SK-N-SH treated with all-trans-retinoic acid at 6 μM for 48 hours (cell line): ENCODE results near the gene PIH1D1.

Source experiments
- ATAC-seq: fragments of 200-7000 bp; cut with Tn5 transposase; 3 replicates; pipeline ENCODE4 v1.9.1; 2020; ENCODE audit warnings: mild to moderate bottlenecking, moderate library complexity
- ARNTL ChIP-seq: fragments of 450-650 bp; formaldehyde crosslinking; IDR thresholded peaks from 2 replicates; pipeline ENCODE4 v1.5.0; 2020; ENCODE audit warnings: low read depth, mild to moderate bottlenecking, moderate library complexity, borderline replicate concordance
- BACH2 ChIP-seq: fragments of 250-450 bp; sonication (Bioruptor Pico); IDR thresholded peaks from 2 replicates; pipeline ENCODE4 v1.9.0; 2021; ENCODE audit warnings: mild to moderate bottlenecking, borderline replicate concordance
- CREB5 ChIP-seq: fragments of 250-450 bp; sonication (Bioruptor Pico); IDR thresholded peaks from 2 replicates; pipeline ENCODE4 v1.5.1; 2020; ENCODE audit warnings: low read depth, mild to moderate bottlenecking, moderate library complexity
- CSDC2 ChIP-seq: fragments of 250-450 bp; sonication (Bioruptor Pico); IDR thresholded peaks from 2 replicates; pipeline ENCODE4 v1.5.0; 2020; ENCODE audit warnings: mild to moderate bottlenecking, moderate library complexity
- CSRNP3 ChIP-seq: fragments of 250-450 bp; sonication (Bioruptor Pico); IDR thresholded peaks from 2 replicates; pipeline ENCODE4 v1.5.1; 2021; ENCODE audit warnings: mild to moderate bottlenecking, moderate library complexity
- ESRRG ChIP-seq: fragments of 250-450 bp; sonication (Bioruptor Pico); IDR thresholded peaks from 2 replicates; pipeline ENCODE4 v1.6.1; 2021; ENCODE audit warnings: mild to moderate bottlenecking
- GLIS3 ChIP-seq: fragments of 250-450 bp; sonication (Bioruptor Pico); IDR thresholded peaks from 2 replicates; pipeline ENCODE4 v1.5.0; 2020; ENCODE audit warnings: mild to moderate bottlenecking, moderate library complexity
- ISL1 ChIP-seq: fragments of 250-450 bp; sonication (Bioruptor Pico); IDR thresholded peaks from 2 replicates; pipeline ENCODE4 v2.1.2; 2022; ENCODE audit warnings: mild to moderate bottlenecking, moderate library complexity
- OSR1 ChIP-seq: fragments of 250-450 bp; sonication (Bioruptor Pico); IDR thresholded peaks from 2 replicates; pipeline ENCODE4 v1.8.0; 2022; ENCODE audit warnings: moderate library complexity, mild to moderate bottlenecking, inconsistent platforms
- PATZ1 ChIP-seq: fragments of 250-450 bp; sonication (Bioruptor Pico); IDR thresholded peaks from 2 replicates; pipeline ENCODE4 v1.8.0; 2020; ENCODE audit warnings: mild to moderate bottlenecking, moderate library complexity, borderline replicate concordance
- POU6F1 ChIP-seq: fragments of 250-450 bp; sonication (Bioruptor Pico); IDR thresholded peaks from 2 replicates; pipeline ENCODE4 v1.8.0; 2021; ENCODE audit warnings: low read depth, mild to moderate bottlenecking, moderate library complexity, borderline replicate concordance
- RARB ChIP-seq: fragments of 250-450 bp; sonication (Bioruptor Pico); IDR thresholded peaks from 2 replicates; pipeline ENCODE4 v1.8.0; 2021; ENCODE audit warnings: mild to moderate bottlenecking, moderate library complexity
- SNAI2 ChIP-seq: fragments of 250-450 bp; sonication (Bioruptor Pico); IDR thresholded peaks from 2 replicates; pipeline ENCODE4 v1.5.0; 2020; ENCODE audit warnings: mild to moderate bottlenecking, moderate library complexity
- TOX ChIP-seq: fragments of 250-450 bp; sonication (Bioruptor Pico); IDR thresholded peaks from 2 replicates; pipeline ENCODE4 v1.8.0; 2021; ENCODE audit warnings: mild to moderate bottlenecking, moderate library complexity, borderline replicate concordance
- TSHZ2 ChIP-seq: fragments of 250-450 bp; sonication (Bioruptor Pico); IDR thresholded peaks from 2 replicates; pipeline ENCODE4 v1.5.0; 2020; ENCODE audit warnings: mild to moderate bottlenecking, moderate library complexity
- ZC3H10 ChIP-seq: fragments of 250-450 bp; sonication (Bioruptor Pico); IDR thresholded peaks from 2 replicates; pipeline ENCODE4 v1.5.1; 2021; ENCODE audit warnings: mild to moderate bottlenecking, moderate library complexity
- ZFP3 ChIP-seq: fragments of 250-450 bp; sonication (Bioruptor Pico); IDR thresholded peaks from 2 replicates; pipeline ENCODE4 v1.5.0; 2020; ENCODE audit warnings: mild to moderate bottlenecking, moderate library complexity
- ZFP30 ChIP-seq: fragments of 450-650 bp; formaldehyde crosslinking; IDR thresholded peaks from 2 replicates; pipeline ENCODE4 v1.5.0; 2022; ENCODE audit warnings: mild to moderate bottlenecking, moderate library complexity
- ZNF565 ChIP-seq: fragments of 450-650 bp; formaldehyde crosslinking; conservative IDR thresholded peaks from 2 replicates; pipeline ENCODE4 v1.5.0; 2020; ENCODE audit warnings: low read depth, mild to moderate bottlenecking, moderate library complexity
- ZNF70 ChIP-seq: fragments of 450-650 bp; formaldehyde crosslinking; IDR thresholded peaks from 2 replicates; pipeline ENCODE4 v1.5.0; 2020; ENCODE audit warnings: mild to moderate bottlenecking, moderate library complexity
- ZNF8 ChIP-seq: fragments of 450-650 bp; formaldehyde crosslinking; IDR thresholded peaks from 2 replicates; pipeline ENCODE4 v1.5.0; 2020; ENCODE audit warnings: mild to moderate bottlenecking, moderate library complexity

Gene PIH1D1

GRCh38 chr19:49442771-49443365 is 8.7 kb downstream of the PIH1D1 start:
- TF ChIP-seq TOX = no peak
- no peak for TF ChIP-seq ESRRG (CRISPR knock-in tag)
- TF ChIP-seq ZC3H10 (CRISPR knock-in tag) = no peak
- no peak for TF ChIP-seq BACH2 (CRISPR knock-in tag)
- TF ChIP-seq ARNTL (CRISPR knock-in tag) = no peak
- no peak for TF ChIP-seq GLIS3 (CRISPR knock-in tag)
- TF ChIP-seq CSRNP3 (CRISPR knock-in tag) = no peak
- TF ChIP-seq ISL1 (CRISPR knock-in tag) = no peak
- no peak for TF ChIP-seq OSR1
- no peak for TF ChIP-seq ZFP30 (CRISPR knock-in tag)
- TF ChIP-seq, all 23 proteins: peak for 0
- peak; percentile 81 for ATAC-seq

- TF ChIP-seq BACH2 (CRISPR knock-in tag) (no peak), ZNF8 (CRISPR knock-in tag) (no peak), ZNF70 (no peak), SNAI2 (no peak), ISL1 (CRISPR knock-in tag) (no peak), ESRRG (CRISPR knock-in tag) (no peak), ZFP3 (CRISPR knock-in tag) (no peak), CSDC2 (CRISPR knock-in tag) (no peak), ARNTL (CRISPR knock-in tag) (no peak), TSHZ2 (CRISPR knock-in tag) (no peak), ZNF565 (CRISPR knock-in tag) (no peak), CREB5 (CRISPR knock-in tag) (no peak), CSRNP3 (CRISPR knock-in tag) (no peak), OSR1 (no peak), ZFP30 (CRISPR knock-in tag) (no peak), PATZ1 (CRISPR knock-in tag) (no peak), TOX (no peak), GLIS3 (CRISPR knock-in tag) (no peak), POU6F1 (CRISPR knock-in tag) (no peak), RARB (CRISPR knock-in tag) (no peak)
- ATAC-seq = no peak
Observed at GRCh38 chr19:49442354-49442753, 9.3 kb downstream of the PIH1D1 start.
